H1 (cell line): ENCODE measurements around the gene ZFP57. TPM values are rescaled to one million over a fixed set of nuclear protein-coding genes. Genes with fewer than 3 reads are reported as not detected.

ENCODE experiments used
- CTCF ChIA-PET: fragments of 300-600 bp; sonication (Branson Sonifier 250); formaldehyde crosslinking; loops from one replicate; lab custom pipeline; 2021; ENCODE audit not compliant: partially characterized antibody; lab: Charles Lee
- POLR2A ChIA-PET: fragments of 300-600 bp; sonication (Branson Sonifier 250); formaldehyde crosslinking; loops from one replicate; lab custom pipeline; 2021; ENCODE audit warnings: inconsistent platforms; ENCODE audit not compliant: partially characterized antibody; lab: Charles Lee
- DNase-seq, 2 experiments: peaks; one replicate each; pipeline versions ENCODE4 v3.0.0 to v3.0.0-alpha.2; 2010 to 2022; ENCODE audit warnings: low spot score in 2 of 2, low read depth in 1 of 2, mixed read lengths in 1 of 2
- FAIRE-seq: peaks from 2 replicates; lab custom pipeline; 2011; peaks lifted over from hg19 to GRCh38; lab: Jason Lieb, UNC
- H2AFZ ChIP-seq: 2 replicates; pipeline ENCODE4 v1.8.1; 2012; ENCODE audit warnings: low read length, inconsistent platforms
- H2AK5ac ChIP-seq: 2 replicates; pipeline ENCODE4 v1.6.1; 2013; ENCODE audit warnings: low read depth, low read length
- H2BK120ac ChIP-seq: replicated peaks from 2 replicates; pipeline ENCODE3; 2013; ENCODE audit warnings: low read depth, low read length, inconsistent platforms
- H2BK12ac ChIP-seq: 2 replicates; pipeline ENCODE4 v1.6.1; 2013; ENCODE audit warnings: low read depth, low read length
- H2BK15ac ChIP-seq: 2 replicates; pipeline ENCODE4 v1.6.1; 2013; ENCODE audit warnings: low read length
- H2BK20ac ChIP-seq: 2 replicates; pipeline ENCODE4 v1.6.1; 2013; ENCODE audit warnings: low read length
- H2BK5ac ChIP-seq: 2 replicates; pipeline ENCODE4 v1.6.1; 2013; ENCODE audit warnings: low read depth, low read length
- H3K14ac ChIP-seq: 2 replicates; pipeline ENCODE4 v1.6.1; 2013; ENCODE audit warnings: inconsistent platforms; ENCODE audit not compliant: insufficient read length
- H3K18ac ChIP-seq: 2 replicates; pipeline ENCODE4 v1.6.1; 2013; ENCODE audit warnings: low read length; ENCODE audit errors: extremely low read depth
- H3K23ac ChIP-seq: 2 replicates; pipeline ENCODE4 v1.6.1; 2013; ENCODE audit warnings: inconsistent platforms; ENCODE audit not compliant: insufficient read length
- H3K23me2 ChIP-seq: 2 replicates; pipeline ENCODE4 v1.6.1; 2013; ENCODE audit warnings: low read depth, low read length
- H3K27ac ChIP-seq: 2 replicates; pipeline ENCODE4 v1.6.1; 2011; ENCODE audit warnings: low read depth, low read length, inconsistent platforms
- H3K27me3 ChIP-seq, 4 experiments: replicated peaks in 1 of 4; 1 replicate in 1 of 4; 2 replicates in 3 of 4; pipeline versions ENCODE4 v1.6.1 to v1.8.1; 2011 to 2013; ENCODE audit warnings: low read length in 3 of 4, mild to moderate bottlenecking in 3 of 4, inconsistent platforms in 2 of 4, mixed read lengths in 2 of 4, moderate library complexity in 1 of 4; ENCODE audit not compliant: control insufficient read depth in 3 of 4, insufficient read depth in 3 of 4; ENCODE audit errors: extremely low read depth in 1 of 4
- H3K36me3 ChIP-seq, 4 experiments: 2 replicates each; pipeline versions ENCODE4 v1.6.1 to v1.8.1; 2011 to 2013; ENCODE audit warnings: mild to moderate bottlenecking in 4 of 4, low read length in 3 of 4, moderate library complexity in 2 of 4, control low read depth in 1 of 4, inconsistent platforms in 1 of 4; ENCODE audit not compliant: insufficient read depth in 4 of 4, control insufficient read depth in 2 of 4
- H3K4ac ChIP-seq: replicated peaks from 2 replicates; pipeline ENCODE3; 2013; ENCODE audit warnings: low read length, low read depth, mixed read lengths, inconsistent platforms; ENCODE audit not compliant: insufficient read length
- H3K4me1 ChIP-seq, 4 experiments: replicated peaks in 1 of 4; 1 replicate in 1 of 4; 2 replicates in 3 of 4; pipeline versions ENCODE4 v1.6.1 to v1.8.1; 2011 to 2013; ENCODE audit warnings: low read length in 3 of 4, inconsistent platforms in 2 of 4, mixed read lengths in 1 of 4; ENCODE audit not compliant: insufficient read depth in 4 of 4, control insufficient read depth in 3 of 4
- H3K4me2 ChIP-seq, 2 experiments: 2 replicates each; pipeline versions ENCODE4 v1.6.1 to v1.8.1; 2011 to 2013; ENCODE audit warnings: low read depth in 2 of 2, low read length in 2 of 2, control low read depth in 1 of 2, inconsistent platforms in 1 of 2, mild to moderate bottlenecking in 1 of 2; ENCODE audit not compliant: insufficient read depth in 1 of 2
- H3K4me3 ChIP-seq, 4 experiments: fragments of 200-600, 300-600 bp in 1 of 4; sonication (generic), shearing (Covaris generic), sonication (Bioruptor Twin) in 1 of 4; 2 replicates each; pipeline versions ENCODE4 v1.5.1 to v1.8.1; 2011 to 2016; ENCODE audit warnings: low read length in 4 of 4, low read depth in 3 of 4, control low read depth in 2 of 4, inconsistent platforms in 2 of 4, mild to moderate bottlenecking in 2 of 4, mixed read lengths in 1 of 4, moderate library complexity in 1 of 4; ENCODE audit not compliant: insufficient read depth in 2 of 4; ENCODE audit errors: extremely low read depth in 1 of 4
- H3K56ac ChIP-seq: replicated peaks from 2 replicates; pipeline ENCODE3; 2013; ENCODE audit warnings: low read depth, mild to moderate bottlenecking, mixed read lengths, low read length, inconsistent platforms; ENCODE audit not compliant: insufficient read length
- H3K79me1 ChIP-seq: 2 replicates; pipeline ENCODE4 v1.6.1; 2013; ENCODE audit warnings: low read depth, low read length, control low read depth
- H3K79me2 ChIP-seq, 2 experiments: 2 replicates each; pipeline versions ENCODE4 v1.6.1 to v1.8.1; 2012 to 2013; ENCODE audit warnings: low read length in 2 of 2, mild to moderate bottlenecking in 2 of 2, inconsistent platforms in 1 of 2; ENCODE audit not compliant: insufficient read depth in 2 of 2, control insufficient read depth in 1 of 2
- H3K9ac ChIP-seq, 4 experiments: replicated peaks in 1 of 4; 1 replicate in 1 of 4; 2 replicates in 3 of 4; pipeline versions ENCODE4 v1.6.1 to v1.8.1; 2011 to 2013; ENCODE audit warnings: low read depth in 3 of 4, low read length in 3 of 4, control low read depth in 2 of 4, mild to moderate bottlenecking in 2 of 4, moderate library complexity in 2 of 4, inconsistent platforms in 1 of 4; ENCODE audit errors: extremely low read depth in 1 of 4
- H3K9me3 ChIP-seq, 2 experiments: 2 replicates each; pipeline versions ENCODE4 v1.6.1 to v1.8.1; 2012 to 2013; ENCODE audit warnings: mild to moderate bottlenecking in 2 of 2, moderate library complexity in 2 of 2, control low read depth in 1 of 2, inconsistent platforms in 1 of 2, low read depth in 1 of 2, low read length in 1 of 2, mixed read lengths in 1 of 2; ENCODE audit not compliant: insufficient read depth in 2 of 2
- H4K20me1 ChIP-seq, 2 experiments: replicated peaks in 1 of 2; 2 replicates each; pipeline versions ENCODE3 to v1.8.1; 2011 to 2013; ENCODE audit warnings: inconsistent platforms in 2 of 2, low read length in 2 of 2, mild to moderate bottlenecking in 1 of 2; ENCODE audit not compliant: insufficient read depth in 2 of 2, control insufficient read depth in 1 of 2
- H4K5ac ChIP-seq: 2 replicates; pipeline ENCODE4 v1.6.1; 2013; ENCODE audit warnings: low read length, low read depth, mixed read lengths, inconsistent platforms; ENCODE audit not compliant: insufficient read length
- H4K8ac ChIP-seq: 2 replicates; pipeline ENCODE4 v1.8.0; 2013; ENCODE audit warnings: mild to moderate bottlenecking, moderate library complexity, low read length, inconsistent platforms; ENCODE audit not compliant: insufficient read depth; ENCODE audit errors: extremely low read depth
- H4K91ac ChIP-seq: replicated peaks from 2 replicates; pipeline ENCODE3; 2013; ENCODE audit warnings: low read length, mixed read lengths, inconsistent platforms; ENCODE audit not compliant: insufficient read length
- ATF3 ChIP-seq: IDR thresholded peaks from 2 replicates; pipeline ENCODE4 v1.6.1; 2011; ENCODE audit warnings: low read depth, mild to moderate bottlenecking, low read length; ENCODE audit not compliant: insufficient read depth
- GABPA ChIP-seq: IDR thresholded peaks from 2 replicates; pipeline ENCODE4 v1.6.1; 2011; ENCODE audit warnings: mild to moderate bottlenecking, low read length, moderate library complexity, borderline replicate concordance; ENCODE audit not compliant: insufficient read depth
- HDAC6 ChIP-seq: IDR thresholded peaks from one replicate; pipeline ENCODE4 v1.7.1; 2012; ENCODE audit warnings: low read depth, mild to moderate bottlenecking, inconsistent platforms, low read length, moderate library complexity
- SAP30 ChIP-seq: fragments of 300-600 bp; sonication (generic); IDR thresholded peaks from 2 replicates; pipeline ENCODE4 v1.7.1; 2012; ENCODE audit warnings: low read length, moderate library complexity, mild to moderate bottlenecking, inconsistent platforms; ENCODE audit not compliant: insufficient read depth, insufficient replicate concordance
- SIRT6 ChIP-seq: IDR thresholded peaks from one replicate; pipeline ENCODE4 v1.7.1; 2012; ENCODE audit warnings: low read length, inconsistent platforms
- SP4 ChIP-seq: IDR thresholded peaks from 2 replicates; pipeline ENCODE4 v1.6.1; 2012; ENCODE audit warnings: low read length, inconsistent platforms
- SUZ12 ChIP-seq: fragments of 200-600 bp; sonication (generic); IDR thresholded peaks from 2 replicates; pipeline ENCODE4 v1.6.1; 2012; ENCODE audit warnings: mild to moderate bottlenecking, inconsistent platforms, low read length, moderate library complexity, mixed read lengths
- ZNF274 ChIP-seq: IDR thresholded peaks from 2 replicates; pipeline ENCODE4 v1.7.0; 2012; ENCODE audit warnings: low read length, borderline replicate concordance; ENCODE audit errors: extremely low read depth
- WGBS, 2 experiments: shearing (Covaris generic) in 1 of 2; methylation state at CpG; one replicate each; pipeline versions ENCODE4 v1.1.6 to v1.1.7; 2013 to 2015; ENCODE audit warnings: low lambda C conversion rate in 2 of 2, mixed read lengths in 2 of 2, inconsistent platforms in 1 of 2, low coverage in 1 of 2, missing lambda C conversion rate in 1 of 2; ENCODE audit not compliant: insufficient replicate concordance in 2 of 2, insufficient coverage in 1 of 2, insufficient read length in 1 of 2; ENCODE audit errors: extremely low coverage in 1 of 2, missing lambda C conversion rate in 1 of 2; 5-methylcytosine and 5-hydroxymethylcytosine counted together
- polyA plus RNA-seq, 7 experiments: library from polyadenylated mRNA; depleted of rRNA in 3 of 7; stranded (reverse) in 5 of 7; unstranded in 2 of 7; fragments of >200 nt in 5 of 7; fragments of 200-250 nt in 2 of 7; gene quantifications; 1 replicate in 5 of 7; 2 replicates in 1 of 7; 4 replicates in 1 of 7; pipeline versions ENCODE4 v1.2.1 to v1.2.3, GENCODE V29; 2011 to 2013; ENCODE audit warnings: missing spikeins in 2 of 7, mixed read lengths in 2 of 7
- total RNA-seq: library from RNA; stranded (reverse); fragmentation: NEBNext Ultra II Directional; extraction: Animal tissue kit (Norgen Biotek cat#: 25700); gene quantifications from 2 replicates; pipeline ENCODE4 v1.2.1, GENCODE V29; 2021

The ZFP57 gene
- total and polyA plus RNA-seq, 2 of the 8 experiments (the other 6 are each of a cell fraction or from before 2014, with no cell fraction given), result 0.85 to 1.2 TPM

- Histone ChIP-seq H3K14ac (no peak overlapping the region), H3K9ac (no peak overlapping the region), H2BK12ac (no peak overlapping the region), H3K23me2 (no peaks in the 10 kb centered on the region; the same call in 1 of the 2 replicates), H3K79me2 (no peaks in the 10 kb centered on the region), H4K5ac (no peak overlapping the region), H3K4ac (no peak overlapping the region), H3K4me3 (no peak overlapping the region), H3K56ac (no peak overlapping the region), H3K27ac (no peak overlapping the region), H2BK120ac (no peak overlapping the region), H2BK15ac (no peak overlapping the region), H3K27me3 (no peaks in the 10 kb centered on the region), H2AFZ (no peak overlapping the region), H3K4me2 (no peak overlapping the region), H3K9me3 (no peaks in the 10 kb centered on the region; a peak in 1 of 4 replicates), H3K23ac (no peak overlapping the region), H3K4me1 (peaks cover 0 to 3% (median 0%) of the 10 kb centered on the region in 4 experiments; a peak in 1 of 7 replicates), H3K18ac (no peak overlapping the region), H4K20me1 (no peaks in the 10 kb centered on the region), H2AK5ac (no peak overlapping the region), H3K79me1 (no peaks in the 10 kb centered on the region), H3K36me3 (no peaks in the 10 kb centered on the region), H2BK5ac (no peak overlapping the region), H4K91ac (no peak overlapping the region), H4K8ac (no peak overlapping the region), H2BK20ac (no peak overlapping the region)
- DNase-seq (no peak), FAIRE-seq (no peak)
- ChIA-PET CTCF (interaction anchor here (1.2 to 12.7 kb wide), 3 partner anchors 15 to 22 kb away, joined by 5 to 502 read pairs (median 77); partner anchors contain the start of gene MOG), POLR2A (interaction anchor here (0.9 to 3.8 kb wide), 7 partner anchors 12 to 82 kb away, joined by 3 to 20 read pairs (median 3); no protein-coding TSS in a partner anchor)
- WGBS, 2 experiments, result 85% methylated on average over 5 of the region's 5 CpGs; no CpG with 5 or more reads in 1 of the 2 experiments
- TF ChIP-seq SAP30, result no peak
- TF ChIP-seq SP4, result no peak
- no peak for TF ChIP-seq ATF3
- no peak for TF ChIP-seq HDAC6
- TF ChIP-seq SUZ12, result no peak
- TF ChIP-seq GABPA, result no peak
- TF ChIP-seq SIRT6, result no peak
- TF ChIP-seq ZNF274, result no peak
Measured at GRCh38 chr6:29678114-29678513, 2.8 kb downstream of the ZFP57 start.
